GM23338 (cell line): Measurements from ENCODE around the gene GALNT9.

ENCODE experiments used
- CREB1 ChIP-seq: fragments of 250-450 bp; sonication (Bioruptor Pico); IDR thresholded peaks from 2 replicates; pipeline ENCODE4 v1.5.0; 2020; ENCODE audit warnings: low read depth, mild to moderate bottlenecking, moderate library complexity
- ETS1 ChIP-seq: IDR thresholded peaks from 2 replicates; pipeline ENCODE4 v1.6.1; 2016; ENCODE audit warnings: antibody characterized with exemption
- EZH2 ChIP-seq: fragments of 200-600 bp; sonication (generic); IDR thresholded peaks from one replicate; pipeline ENCODE4 v1.8.0; 2017; ENCODE audit warnings: antibody characterized with exemption, mild to moderate bottlenecking, low read depth; ENCODE audit not compliant: unreplicated experiment
- EZH2phosphoT487 ChIP-seq: fragments of 200-600 bp; sonication (generic); IDR thresholded peaks from one replicate; pipeline ENCODE4 v1.8.1; 2018; ENCODE audit warnings: antibody characterized with exemption; ENCODE audit not compliant: unreplicated experiment
- JUNB ChIP-seq: IDR thresholded peaks from one replicate; pipeline ENCODE4 v1.6.1; 2016; ENCODE audit warnings: antibody characterized with exemption; ENCODE audit not compliant: unreplicated experiment
- NANOG ChIP-seq: IDR thresholded peaks from 2 replicates; pipeline ENCODE4 v1.6.1; 2016; ENCODE audit warnings: antibody characterized with exemption, borderline replicate concordance
- POLR2AphosphoS5 ChIP-seq: IDR thresholded peaks from 2 replicates; pipeline ENCODE4 v1.6.1; 2016; ENCODE audit warnings: antibody characterized with exemption, low read depth
- ZNF114 ChIP-seq: fragments of 250-450 bp; sonication (Bioruptor Pico); IDR thresholded peaks from 2 replicates; pipeline ENCODE4 v1.5.0; 2020; ENCODE audit warnings: mild to moderate bottlenecking, moderate library complexity
- ZNF331 ChIP-seq: fragments of 250-450 bp; sonication (Bioruptor Pico); IDR thresholded peaks from 2 replicates; pipeline ENCODE4 v1.5.0; 2020; ENCODE audit warnings: low read depth, mild to moderate bottlenecking, moderate library complexity
- ZNF462 ChIP-seq: fragments of 250-450 bp; sonication (Bioruptor Pico); IDR thresholded peaks from 2 replicates; pipeline ENCODE4 v1.5.0; 2020; ENCODE audit warnings: mild to moderate bottlenecking, moderate library complexity
- TF ChIP-seq, protein P1 (sequence below), 2 experiments: fragments of 200-600 bp in 1 of 2; sonication (generic) in 1 of 2; conservative IDR thresholded peaks; 2 replicates each; pipeline versions ENCODE4 v1.5.1 to v1.6.1; 2016 to 2017; ENCODE audit warnings: antibody characterized with exemption in 2 of 2, low read depth in 2 of 2, mild to moderate bottlenecking in 2 of 2, moderate library complexity in 1 of 2
- TF ChIP-seq, protein P2 (sequence below): IDR thresholded peaks from one replicate; pipeline ENCODE4 v1.6.1; 2018; ENCODE audit warnings: antibody characterized with exemption; ENCODE audit not compliant: unreplicated experiment

- TF ChIP-seq EZH2 = no peak
- TF ChIP-seq, protein P1, sequence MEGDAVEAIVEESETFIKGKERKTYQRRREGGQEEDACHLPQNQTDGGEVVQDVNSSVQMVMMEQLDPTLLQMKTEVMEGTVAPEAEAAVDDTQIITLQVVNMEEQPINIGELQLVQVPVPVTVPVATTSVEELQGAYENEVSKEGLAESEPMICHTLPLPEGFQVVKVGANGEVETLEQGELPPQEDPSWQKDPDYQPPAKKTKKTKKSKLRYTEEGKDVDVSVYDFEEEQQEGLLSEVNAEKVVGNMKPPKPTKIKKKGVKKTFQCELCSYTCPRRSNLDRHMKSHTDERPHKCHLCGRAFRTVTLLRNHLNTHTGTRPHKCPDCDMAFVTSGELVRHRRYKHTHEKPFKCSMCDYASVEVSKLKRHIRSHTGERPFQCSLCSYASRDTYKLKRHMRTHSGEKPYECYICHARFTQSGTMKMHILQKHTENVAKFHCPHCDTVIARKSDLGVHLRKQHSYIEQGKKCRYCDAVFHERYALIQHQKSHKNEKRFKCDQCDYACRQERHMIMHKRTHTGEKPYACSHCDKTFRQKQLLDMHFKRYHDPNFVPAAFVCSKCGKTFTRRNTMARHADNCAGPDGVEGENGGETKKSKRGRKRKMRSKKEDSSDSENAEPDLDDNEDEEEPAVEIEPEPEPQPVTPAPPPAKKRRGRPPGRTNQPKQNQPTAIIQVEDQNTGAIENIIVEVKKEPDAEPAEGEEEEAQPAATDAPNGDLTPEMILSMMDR (conservative IDR thresholded peaks at IDR 0.05; ENCODE audit: low read depth in 2 of 2) = no peak
- TF ChIP-seq ZNF114 (CRISPR knock-in tag) = no peak
- no peak for TF ChIP-seq POLR2AphosphoS5
- TF ChIP-seq EZH2phosphoT487 = no peak
- TF ChIP-seq CREB1 (CRISPR knock-in tag) = no peak
- TF ChIP-seq, protein P2, sequence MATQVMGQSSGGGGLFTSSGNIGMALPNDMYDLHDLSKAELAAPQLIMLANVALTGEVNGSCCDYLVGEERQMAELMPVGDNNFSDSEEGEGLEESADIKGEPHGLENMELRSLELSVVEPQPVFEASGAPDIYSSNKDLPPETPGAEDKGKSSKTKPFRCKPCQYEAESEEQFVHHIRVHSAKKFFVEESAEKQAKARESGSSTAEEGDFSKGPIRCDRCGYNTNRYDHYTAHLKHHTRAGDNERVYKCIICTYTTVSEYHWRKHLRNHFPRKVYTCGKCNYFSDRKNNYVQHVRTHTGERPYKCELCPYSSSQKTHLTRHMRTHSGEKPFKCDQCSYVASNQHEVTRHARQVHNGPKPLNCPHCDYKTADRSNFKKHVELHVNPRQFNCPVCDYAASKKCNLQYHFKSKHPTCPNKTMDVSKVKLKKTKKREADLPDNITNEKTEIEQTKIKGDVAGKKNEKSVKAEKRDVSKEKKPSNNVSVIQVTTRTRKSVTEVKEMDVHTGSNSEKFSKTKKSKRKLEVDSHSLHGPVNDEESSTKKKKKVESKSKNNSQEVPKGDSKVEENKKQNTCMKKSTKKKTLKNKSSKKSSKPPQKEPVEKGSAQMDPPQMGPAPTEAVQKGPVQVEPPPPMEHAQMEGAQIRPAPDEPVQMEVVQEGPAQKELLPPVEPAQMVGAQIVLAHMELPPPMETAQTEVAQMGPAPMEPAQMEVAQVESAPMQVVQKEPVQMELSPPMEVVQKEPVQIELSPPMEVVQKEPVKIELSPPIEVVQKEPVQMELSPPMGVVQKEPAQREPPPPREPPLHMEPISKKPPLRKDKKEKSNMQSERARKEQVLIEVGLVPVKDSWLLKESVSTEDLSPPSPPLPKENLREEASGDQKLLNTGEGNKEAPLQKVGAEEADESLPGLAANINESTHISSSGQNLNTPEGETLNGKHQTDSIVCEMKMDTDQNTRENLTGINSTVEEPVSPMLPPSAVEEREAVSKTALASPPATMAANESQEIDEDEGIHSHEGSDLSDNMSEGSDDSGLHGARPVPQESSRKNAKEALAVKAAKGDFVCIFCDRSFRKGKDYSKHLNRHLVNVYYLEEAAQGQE = no peak
- no peak for TF ChIP-seq JUNB
- no peak for TF ChIP-seq ZNF331 (CRISPR knock-in tag)
- TF ChIP-seq NANOG = no peak
- no peak for TF ChIP-seq ZNF462 (CRISPR knock-in tag)
- no peak for TF ChIP-seq ETS1
These were observed 163.8 kb downstream of the GALNT9 start for GRCh38 chr12:132165584-132165983.
